ENCODE results near the gene FNDC3B. TPM values are rescaled to one million over a fixed set of nuclear protein-coding genes. Genes with fewer than 3 reads are reported as not detected.

The FNDC3B gene
- total and polyA plus RNA-seq, 2 donors (not counting 1 experiment from before 2014, with no cell fraction given): 1.2 to 9.2 TPM

- Mint-ChIP-seq H3K4me3 (no peak overlapping the region), H3K27ac (no peak overlapping the region), H3K4me1 (no peaks in the 10 kb centered on the region), H3K27me3 (peaks cover 40% of the 10 kb centered on the region), H3K9me3 (ENCODE audit: insufficient read depth) (no peaks in the 10 kb centered on the region)
- no peak for TF ChIP-seq CTCF (IDR thresholded peaks at IDR 0.05)
- no peak for TF ChIP-seq EZH2 (IDR thresholded peaks at IDR 0.05; ENCODE audit: borderline replicate concordance, insufficient read depth, low read depth, low read length, poor library complexity, severe bottlenecking)
- Histone ChIP-seq H3K36me3 (replicated peaks in 1 of 2; ENCODE audit: control extremely low read depth in 1 of 2, control insufficient read depth in 1 of 2, extremely low read depth in 1 of 2, insufficient read depth in 2 of 2, low read length in 1 of 2) (no peaks in the 10 kb centered on the region), H3K27me3 (replicated peaks in 1 of 4; ENCODE audit: control extremely low read depth in 1 of 4, control insufficient read depth in 3 of 4, insufficient read depth in 4 of 4, low read length in 3 of 4) (peaks cover 0 to 17% (median 0%) of the 10 kb centered on the region in 4 experiments), H3K4me1 (ENCODE audit: control insufficient read depth in 2 of 2, insufficient read depth in 2 of 2, low read length in 2 of 2) (peaks cover 0 to 3% of the 10 kb centered on the region in 2 donors), H3K27ac (ENCODE audit: low read length in 2 of 2) (no peak overlapping the region), H4K20me1 (ENCODE audit: control insufficient read depth, insufficient read depth, low read length, poor library complexity, severe bottlenecking) (no peaks in the 10 kb centered on the region), H3K79me2 (ENCODE audit: control insufficient read depth, insufficient read depth, low read length) (no peaks in the 10 kb centered on the region), H3K4me2 (replicated peaks; ENCODE audit: low read depth, low read length, poor library complexity, severe bottlenecking) (no peak overlapping the region), H3K9ac (ENCODE audit: low read length) (no peak overlapping the region), H2AFZ (ENCODE audit: insufficient read depth, low read depth, low read length, poor library complexity, severe bottlenecking) (no peak overlapping the region), H3K9me3 (ENCODE audit: control extremely low read depth in 1 of 3, control insufficient read depth in 2 of 3, insufficient read depth in 1 of 3, low read length in 2 of 3) (peaks cover 0 to 1% (median 0%) of the 10 kb centered on the region in 3 donors), H3K4me3 (ENCODE audit: control extremely low read depth in 1 of 5, extremely low read depth in 1 of 5, insufficient read depth in 1 of 5, low read depth in 2 of 5, low read length in 4 of 5) (no peak overlapping the region)
- no peak for DNase-seq
- no CpG with 5 or more reads among the region's 5 CpGs for WGBS (ENCODE audit: insufficient coverage)
- intact Hi-C loops (cut with micrococcal nuclease): no loop called here
- ATAC-seq (ENCODE audit: low read depth): no peak
- POLR2A ChIA-PET: no interaction called here
- CTCF ChIA-PET: no interaction called here
These were observed 402.2 kb downstream of the FNDC3B start for GRCh38 chr3:172441581-172441980.

GRCh38 chr3:172442606-172443005 lies 403.2 kb downstream of the FNDC3B start:
- Histone ChIP-seq H3K27me3 (replicated peaks in 1 of 4; ENCODE audit: control extremely low read depth in 1 of 4, control insufficient read depth in 3 of 4, insufficient read depth in 4 of 4, low read length in 3 of 4) (peaks cover 0 to 24% (median 7%) of the 10 kb centered on the region in 4 experiments), H3K36me3 (replicated peaks in 1 of 2; ENCODE audit: control extremely low read depth in 1 of 2, control insufficient read depth in 1 of 2, extremely low read depth in 1 of 2, insufficient read depth in 2 of 2, low read length in 1 of 2) (no peaks in the 10 kb centered on the region), H3K4me1 (ENCODE audit: control insufficient read depth in 2 of 2, insufficient read depth in 2 of 2, low read length in 2 of 2) (peaks cover 0 to 10% of the 10 kb centered on the region in 2 donors), H3K27ac (ENCODE audit: low read length in 2 of 2) (no peak overlapping the region), H3K4me3 (ENCODE audit: control extremely low read depth in 1 of 5, extremely low read depth in 1 of 5, insufficient read depth in 1 of 5, low read depth in 2 of 5, low read length in 4 of 5) (no peak overlapping the region), H4K20me1 (ENCODE audit: control insufficient read depth, insufficient read depth, low read length, poor library complexity, severe bottlenecking) (no peaks in the 10 kb centered on the region), H3K9ac (ENCODE audit: low read length) (no peak overlapping the region), H3K9me3 (ENCODE audit: control extremely low read depth in 1 of 3, control insufficient read depth in 2 of 3, insufficient read depth in 1 of 3, low read length in 2 of 3) (peaks cover 0 to 3% (median 1%) of the 10 kb centered on the region in 3 donors), H3K4me2 (replicated peaks; ENCODE audit: low read depth, low read length, poor library complexity, severe bottlenecking) (no peak overlapping the region), H2AFZ (ENCODE audit: insufficient read depth, low read depth, low read length, poor library complexity, severe bottlenecking) (no peak overlapping the region), H3K79me2 (ENCODE audit: control insufficient read depth, insufficient read depth, low read length) (no peaks in the 10 kb centered on the region)
- WGBS (ENCODE audit: insufficient coverage): no CpG with 5 or more reads among the region's 1 CpG
- no peak overlapping the region for H3K27ac Mint-ChIP-seq
- no peak for ATAC-seq (ENCODE audit: low read depth)
- intact Hi-C loops (cut with micrococcal nuclease): no loop called here
- peaks cover 48% of the 10 kb centered on the region for H3K27me3 Mint-ChIP-seq
- H3K9me3 Mint-ChIP-seq (ENCODE audit: insufficient read depth): no peaks in the 10 kb centered on the region
- ChIA-PET POLR2A (no interaction called here), CTCF (no interaction called here)
- peaks cover 7% of the 10 kb centered on the region for H3K4me1 Mint-ChIP-seq
- H3K4me3 Mint-ChIP-seq: no peak overlapping the region
- DNase-seq: no peak
- TF ChIP-seq CTCF (IDR thresholded peaks at IDR 0.05) (no peak), EZH2 (IDR thresholded peaks at IDR 0.05; ENCODE audit: borderline replicate concordance, insufficient read depth, low read depth, low read length, poor library complexity, severe bottlenecking) (no peak)

Data from B cell (primary cell).